H1 (cell line): Measurements from ENCODE around the gene CLCNKB. TPM values are rescaled to one million over a fixed set of nuclear protein-coding genes. Genes with fewer than 3 reads are reported as not detected.

Experiments used
- KDM5A ChIP-seq: fragments of 200-600 bp; IDR thresholded peaks from 2 replicates; pipeline ENCODE4 v1.7.1; 2012; ENCODE audit warnings: mild to moderate bottlenecking, low read length, inconsistent platforms, mixed read lengths
- MAX ChIP-seq: IDR thresholded peaks from 2 replicates; pipeline ENCODE4 v1.6.1; 2012; ENCODE audit warnings: inconsistent platforms
- POU5F1 ChIP-seq: IDR thresholded peaks from 2 replicates; pipeline ENCODE4 v1.6.1; 2011; ENCODE audit warnings: low read depth, mild to moderate bottlenecking, low read length, moderate library complexity
- ZNF274 ChIP-seq: IDR thresholded peaks from 2 replicates; pipeline ENCODE4 v1.7.0; 2012; ENCODE audit warnings: low read length, borderline replicate concordance; ENCODE audit errors: extremely low read depth
- polyA plus RNA-seq, 7 experiments: library from polyadenylated mRNA; depleted of rRNA in 3 of 7; stranded (reverse) in 5 of 7; unstranded in 2 of 7; fragments of >200 nt in 5 of 7; fragments of 200-250 nt in 2 of 7; gene quantifications; 1 replicate in 5 of 7; 2 replicates in 1 of 7; 4 replicates in 1 of 7; pipeline versions ENCODE4 v1.2.1 to v1.2.3, GENCODE V29; 2011 to 2013; ENCODE audit warnings: missing spikeins in 2 of 7, mixed read lengths in 2 of 7
- total RNA-seq: library from RNA; stranded (reverse); fragmentation: NEBNext Ultra II Directional; extraction: Animal tissue kit (Norgen Biotek cat#: 25700); gene quantifications from 2 replicates; pipeline ENCODE4 v1.2.1, GENCODE V29; 2021

CLCNKB gene
- total and polyA plus RNA-seq, 2 of the 8 experiments (the other 6 are each of a cell fraction or from before 2014, with no cell fraction given), result 1.2 to 3.5 TPM

- TF ChIP-seq ZNF274 (no peak), POU5F1 (no peak), KDM5A (no peak), MAX (no peak)
Observed at GRCh38 chr1:16092097-16092922, 48.7 kb downstream of the CLCNKB start (continued).
